ENCODE measurements around the gene ABCC11.

- TF ChIP-seq YY1 (IDR thresholded peaks at IDR 0.05; ENCODE audit: insufficient read depth, insufficient read length) = no peak
- no peak for TF ChIP-seq ZNF274 (IDR thresholded peaks at IDR 0.05; ENCODE audit: low read depth, low read length)
These were observed 120.3 kb downstream of the ABCC11 start for GRCh38 chr16:48126801-48127644.

Data from NT2/D1 (cell line).